OCI-LY7 (cell line): ENCODE data around the gene IQGAP3.

Source experiments
- EZH2phosphoT487 ChIP-seq: fragments of 200-600 bp; sonication (generic); IDR thresholded peaks from 2 replicates; pipeline ENCODE4 v1.6.1; 2018; ENCODE audit warnings: low read depth, borderline replicate concordance, mild to moderate bottlenecking, mixed run types, antibody characterized with exemption, low read length, moderate library complexity, mixed read lengths
- TF ChIP-seq, protein P1 (sequence below): fragments of 200-600 bp; sonication (generic); conservative IDR thresholded peaks from 2 replicates; pipeline ENCODE4 v1.5.1; 2014; ENCODE audit warnings: mild to moderate bottlenecking, antibody characterized with exemption, low read length, moderate library complexity, mixed read lengths

DNA sequence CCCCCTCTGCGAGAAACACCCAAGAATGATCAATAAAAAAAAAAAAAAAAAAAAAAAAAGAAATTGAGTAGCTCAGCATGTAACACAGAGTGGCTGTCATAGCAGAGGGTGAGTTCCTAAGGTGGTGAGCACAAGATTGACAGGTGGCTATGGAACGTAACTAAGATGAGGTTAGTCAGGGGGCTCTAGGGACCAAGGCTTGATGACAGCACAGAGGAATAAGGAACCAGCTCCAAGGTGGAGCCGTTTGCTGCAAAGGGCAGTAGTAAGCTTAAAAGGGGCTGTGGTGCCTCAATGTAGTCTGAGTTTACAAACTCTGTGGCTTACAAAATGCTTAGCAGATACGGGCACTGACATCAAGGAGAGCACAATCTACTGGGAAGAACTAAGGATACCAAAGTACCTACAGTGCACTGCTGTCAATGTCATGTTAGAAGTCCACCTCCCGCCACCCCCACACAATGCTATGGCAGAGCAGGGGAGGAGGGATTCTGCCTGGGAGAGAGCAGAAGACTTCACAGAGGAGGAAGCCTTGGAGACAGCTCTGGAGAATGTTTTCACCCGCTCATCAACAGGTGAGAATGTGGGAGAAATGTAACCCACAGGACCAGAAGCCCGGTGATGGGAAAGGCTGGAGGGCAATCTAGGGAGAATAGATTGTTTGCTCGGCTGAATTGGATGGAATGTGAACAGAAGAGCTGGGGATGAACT, 13.1 kb downstream of the IQGAP3 start:
- TF ChIP-seq, protein P1, sequence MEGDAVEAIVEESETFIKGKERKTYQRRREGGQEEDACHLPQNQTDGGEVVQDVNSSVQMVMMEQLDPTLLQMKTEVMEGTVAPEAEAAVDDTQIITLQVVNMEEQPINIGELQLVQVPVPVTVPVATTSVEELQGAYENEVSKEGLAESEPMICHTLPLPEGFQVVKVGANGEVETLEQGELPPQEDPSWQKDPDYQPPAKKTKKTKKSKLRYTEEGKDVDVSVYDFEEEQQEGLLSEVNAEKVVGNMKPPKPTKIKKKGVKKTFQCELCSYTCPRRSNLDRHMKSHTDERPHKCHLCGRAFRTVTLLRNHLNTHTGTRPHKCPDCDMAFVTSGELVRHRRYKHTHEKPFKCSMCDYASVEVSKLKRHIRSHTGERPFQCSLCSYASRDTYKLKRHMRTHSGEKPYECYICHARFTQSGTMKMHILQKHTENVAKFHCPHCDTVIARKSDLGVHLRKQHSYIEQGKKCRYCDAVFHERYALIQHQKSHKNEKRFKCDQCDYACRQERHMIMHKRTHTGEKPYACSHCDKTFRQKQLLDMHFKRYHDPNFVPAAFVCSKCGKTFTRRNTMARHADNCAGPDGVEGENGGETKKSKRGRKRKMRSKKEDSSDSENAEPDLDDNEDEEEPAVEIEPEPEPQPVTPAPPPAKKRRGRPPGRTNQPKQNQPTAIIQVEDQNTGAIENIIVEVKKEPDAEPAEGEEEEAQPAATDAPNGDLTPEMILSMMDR, result no peak
- TF ChIP-seq EZH2phosphoT487, result no peak
